ENCODE measurements around the gene COPS8.

The COPS8 gene

DNA sequence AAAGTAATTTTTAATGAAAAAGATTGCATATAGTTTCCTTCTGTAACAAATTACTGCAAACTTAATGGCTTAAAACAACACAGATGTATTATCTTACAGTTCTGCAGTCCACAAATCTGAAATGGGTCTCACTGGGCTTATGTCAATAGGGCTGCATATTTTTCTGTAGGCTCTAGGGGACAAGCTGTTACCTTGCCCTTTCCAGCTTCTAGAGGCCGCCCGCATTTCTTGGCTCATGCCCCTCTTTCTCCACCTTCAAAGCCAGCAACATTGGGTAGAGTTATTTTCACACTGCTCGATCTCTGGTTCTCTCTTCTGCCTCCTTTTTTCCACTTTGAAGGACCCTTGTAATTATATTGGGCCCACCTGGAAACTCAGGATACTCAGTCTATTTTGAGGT is 16.7 kb downstream of the COPS8 start:
- DNase-seq: no peak

DNA sequence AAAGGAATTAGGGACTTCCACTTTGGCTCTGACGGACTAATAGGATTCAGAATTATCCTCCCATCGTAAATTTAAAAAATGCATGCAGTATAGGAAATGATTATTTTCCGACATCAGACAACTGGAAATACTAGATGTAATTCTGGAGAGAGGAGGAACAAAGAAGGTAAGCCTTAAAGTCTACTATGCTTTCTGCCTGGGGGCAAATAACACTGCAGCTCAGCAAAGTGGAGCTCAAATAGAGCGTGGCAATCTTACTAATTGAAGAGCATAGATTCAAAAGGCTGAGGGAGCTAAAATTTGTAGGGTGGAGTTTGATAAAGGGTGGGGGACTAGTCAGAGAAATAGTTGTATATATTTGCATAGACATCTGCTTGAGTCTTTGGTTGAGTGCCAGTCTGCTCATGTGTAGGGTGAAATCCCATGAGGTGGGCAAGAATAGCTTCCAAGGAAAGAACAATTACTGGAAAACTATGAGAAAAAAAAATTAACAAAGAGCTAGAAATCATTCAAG is 23.8 kb downstream of the COPS8 start:
- no peak for DNase-seq

DNA sequence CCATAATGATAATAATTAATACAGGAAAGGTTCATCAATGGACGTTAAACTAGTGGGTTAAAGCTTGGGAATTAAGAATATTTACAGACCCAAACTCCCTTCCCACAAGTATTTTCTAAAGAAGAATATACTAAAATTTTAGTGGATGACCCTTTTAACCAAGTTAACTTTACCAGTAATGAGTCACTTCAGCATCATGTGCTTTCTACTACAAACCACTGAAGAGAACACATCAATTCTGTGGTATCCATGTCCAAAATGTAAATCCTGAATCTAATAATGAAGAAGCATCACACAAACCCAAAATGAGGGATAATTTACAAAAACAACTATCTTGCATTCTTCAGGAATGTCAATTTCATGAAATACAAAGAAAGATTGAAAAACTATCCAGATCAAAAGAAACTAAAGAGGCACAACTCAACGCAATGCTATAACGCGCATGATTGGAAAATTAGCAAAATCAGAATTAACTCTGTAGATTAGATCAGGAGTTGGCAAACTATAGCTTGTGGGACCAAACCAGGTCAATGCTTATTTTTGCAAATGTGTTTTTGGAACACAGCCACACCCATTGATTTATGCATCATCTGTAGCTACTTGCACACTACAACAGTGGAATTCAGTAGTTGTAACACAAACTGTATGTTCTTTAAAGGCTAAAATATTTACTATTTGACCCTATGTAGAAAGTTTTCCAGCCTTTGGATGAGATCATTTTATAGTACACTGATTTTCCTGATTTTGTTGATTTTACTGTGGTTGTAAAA is 27.5 kb downstream of the COPS8 start:
- DNase-seq: no peak

DNA sequence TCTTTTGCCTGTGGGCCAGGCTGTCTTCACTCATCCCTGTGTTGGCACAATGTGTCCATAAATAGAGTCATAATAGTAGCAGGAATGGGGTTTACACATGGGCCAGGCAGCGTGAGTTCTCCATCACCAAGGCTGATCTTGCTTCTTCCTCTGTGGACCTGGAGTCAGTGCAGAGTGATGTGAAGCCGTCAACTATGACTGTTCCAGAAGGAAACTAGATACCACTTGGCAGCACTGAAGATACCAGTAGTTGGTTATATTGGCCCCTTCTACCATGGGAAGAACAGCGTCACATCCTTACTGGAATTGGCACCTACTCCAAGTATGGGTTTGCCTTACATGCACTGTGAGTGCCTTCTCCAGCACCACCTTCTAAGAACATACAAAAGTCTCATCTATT is 30.2 kb downstream of the COPS8 start:
- DNase-seq: no peak

DNA sequence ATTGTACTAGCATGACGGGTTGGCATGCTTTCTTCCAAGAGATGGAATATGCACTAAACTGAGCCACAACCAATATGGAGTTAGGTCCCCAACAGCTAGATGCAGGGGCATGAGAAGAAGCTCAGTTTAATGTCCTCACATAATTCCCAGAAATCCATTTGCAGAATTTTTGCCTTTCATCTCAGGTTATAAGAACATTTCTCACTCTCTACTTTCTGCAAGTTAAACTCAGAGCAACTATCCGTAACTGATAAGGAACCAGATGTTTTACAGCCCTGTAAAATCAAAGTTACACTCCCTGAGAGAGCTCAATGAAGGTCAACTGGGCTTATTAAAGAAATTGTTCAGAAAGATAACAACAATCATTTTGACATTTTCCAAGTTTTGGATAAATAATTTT is 30.7 kb downstream of the COPS8 start:
- no peak for DNase-seq

DNA sequence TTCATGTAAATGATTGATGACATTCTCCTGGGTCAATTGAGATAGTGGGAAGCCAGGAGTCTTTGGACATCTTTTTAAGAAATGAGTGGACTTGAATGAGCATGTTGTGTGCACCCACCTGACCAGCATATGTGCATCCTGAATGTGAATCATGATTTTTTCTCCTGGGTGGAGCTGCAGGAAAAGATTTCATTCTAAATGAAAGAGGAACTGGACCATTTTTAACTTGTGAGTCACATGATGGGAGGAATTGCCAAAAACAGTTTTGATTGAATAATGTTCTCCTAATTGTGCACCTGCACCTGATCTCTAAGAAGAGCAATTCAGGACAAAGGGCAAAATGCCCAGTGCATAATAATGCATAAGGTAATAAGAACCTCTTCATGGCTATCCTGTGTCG is 32.3 kb downstream of the COPS8 start:
- DNase-seq: no peak

DNA sequence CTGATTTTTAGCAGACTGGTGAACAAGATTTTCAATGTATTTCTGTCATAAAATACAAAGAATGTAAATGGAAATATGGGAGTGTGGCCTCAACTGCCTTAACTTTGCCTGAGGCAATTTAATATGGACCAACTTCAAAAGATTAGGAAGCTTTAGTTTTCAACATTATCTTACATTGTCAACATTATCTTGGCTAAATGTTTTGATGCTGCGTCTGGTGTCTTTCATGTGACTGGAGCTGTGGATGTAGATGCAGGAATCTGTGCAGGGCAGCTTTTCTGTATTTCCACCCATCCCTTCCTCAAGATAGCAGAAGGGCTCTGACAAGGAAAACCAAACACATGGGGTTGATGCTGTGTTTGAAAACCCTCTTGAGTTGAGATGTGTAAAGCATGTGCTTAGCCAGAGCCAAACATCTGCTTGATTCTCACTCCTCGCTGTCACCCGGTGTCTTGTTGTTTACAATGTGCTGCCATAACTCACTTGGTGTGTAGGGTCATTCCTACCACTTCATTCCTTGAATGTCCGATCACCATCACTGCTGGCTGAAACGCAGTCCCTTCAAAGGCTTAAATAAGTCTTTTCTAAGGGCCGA is 33.0 kb downstream of the COPS8 start:
- DNase-seq: no peak

DNA sequence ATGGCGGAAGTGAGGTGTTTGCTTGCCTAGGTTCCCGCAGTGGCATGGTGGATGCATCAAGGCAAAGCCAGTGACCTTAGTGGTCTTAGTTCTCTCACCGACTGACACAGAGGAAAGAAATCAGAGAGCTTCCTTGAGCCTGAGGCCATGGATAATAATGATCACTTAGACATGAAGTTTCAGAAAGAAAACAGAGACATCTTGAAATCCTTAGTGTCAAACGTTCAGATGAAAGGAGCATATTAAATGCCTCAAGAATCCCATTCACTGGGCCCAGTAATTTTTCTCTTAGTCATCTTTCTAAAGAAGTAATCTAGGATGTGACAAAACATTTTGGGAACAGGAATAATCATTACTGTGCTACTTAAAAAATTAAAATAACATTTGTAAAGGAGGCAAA is 35.2 kb downstream of the COPS8 start:
- DNase-seq: no peak

DNA sequence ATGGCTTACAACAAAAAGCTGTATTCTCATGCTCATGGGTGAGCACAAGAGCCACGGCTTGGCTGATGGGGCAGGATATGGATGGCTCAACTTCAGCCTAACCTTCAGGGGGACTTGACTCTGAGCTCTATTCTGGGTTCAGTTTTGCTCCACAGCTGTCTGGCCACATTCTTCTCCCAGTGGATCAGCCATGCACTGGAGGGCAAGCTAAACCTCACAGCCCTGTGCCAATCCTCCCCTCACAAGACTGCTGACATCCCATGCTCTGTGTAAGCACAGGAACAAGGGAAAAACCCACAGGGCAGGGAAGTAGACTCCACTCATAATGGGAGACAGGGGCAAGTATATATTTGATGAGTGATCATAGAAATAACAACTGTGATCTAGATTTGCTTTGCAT is 35.6 kb downstream of the COPS8 start:
- no peak for DNase-seq

DNA sequence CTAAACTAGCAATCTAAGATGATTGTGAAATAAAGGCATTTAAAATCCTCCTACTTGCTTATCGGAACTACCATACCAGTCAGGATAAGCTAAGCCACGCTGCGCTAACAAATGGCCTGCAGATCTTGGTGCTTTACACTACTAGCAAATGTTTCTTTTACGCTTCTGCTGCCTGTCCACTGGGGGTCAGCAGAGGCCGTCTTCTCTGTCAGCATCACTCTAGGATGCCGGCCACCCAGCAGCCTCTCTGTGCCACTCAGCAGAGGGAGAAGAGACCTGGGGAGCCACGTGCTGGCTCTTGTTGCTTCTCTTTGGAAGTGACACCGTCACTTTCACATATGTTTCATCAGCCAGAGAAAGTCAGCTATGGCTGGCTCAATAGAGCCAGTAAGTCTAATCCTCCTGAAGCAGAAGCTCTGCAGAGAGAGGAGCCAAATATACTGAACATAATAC is 36.6 kb downstream of the COPS8 start:
- no peak for DNase-seq

DNA sequence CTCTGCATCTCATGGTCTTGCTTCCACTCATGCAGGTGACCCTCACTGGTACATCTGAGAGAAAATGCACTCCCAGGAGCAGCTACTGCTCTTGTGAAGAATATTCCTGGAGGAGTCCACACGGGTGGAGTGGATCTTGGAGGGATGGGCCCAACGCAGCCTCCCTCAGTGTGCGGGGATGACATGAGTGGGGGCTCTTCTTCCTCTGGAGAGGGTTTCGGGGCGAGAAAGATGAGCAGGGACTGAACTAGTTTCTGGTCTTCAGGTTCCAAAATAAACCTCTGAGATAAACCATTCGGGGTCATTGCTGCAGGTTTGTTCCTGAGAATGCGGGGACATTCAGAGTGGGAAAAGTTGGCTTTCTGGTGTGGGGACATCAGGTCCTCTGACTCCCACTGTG is 39.1 kb downstream of the COPS8 start:
- no peak for DNase-seq

DNA sequence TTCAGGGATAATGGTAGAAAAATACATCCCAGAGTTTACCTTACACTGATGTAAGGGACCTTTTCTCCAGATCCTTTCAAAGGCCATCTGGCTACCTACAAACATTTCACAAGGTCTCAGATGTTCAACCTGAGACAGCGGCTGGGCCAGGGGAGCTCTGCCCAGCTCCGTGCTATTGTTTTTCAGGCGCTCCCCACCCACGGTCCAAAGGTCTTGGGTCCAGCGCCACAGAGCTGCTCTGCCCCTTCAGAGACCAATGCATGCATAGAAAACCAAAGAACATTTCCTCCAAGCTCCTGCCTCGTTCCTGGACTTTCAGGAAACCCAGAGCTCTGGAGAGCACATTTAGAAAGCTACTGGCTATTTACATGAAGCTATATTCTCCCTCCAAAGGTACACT is 40.3 kb downstream of the COPS8 start:
- no peak for DNase-seq

DNA sequence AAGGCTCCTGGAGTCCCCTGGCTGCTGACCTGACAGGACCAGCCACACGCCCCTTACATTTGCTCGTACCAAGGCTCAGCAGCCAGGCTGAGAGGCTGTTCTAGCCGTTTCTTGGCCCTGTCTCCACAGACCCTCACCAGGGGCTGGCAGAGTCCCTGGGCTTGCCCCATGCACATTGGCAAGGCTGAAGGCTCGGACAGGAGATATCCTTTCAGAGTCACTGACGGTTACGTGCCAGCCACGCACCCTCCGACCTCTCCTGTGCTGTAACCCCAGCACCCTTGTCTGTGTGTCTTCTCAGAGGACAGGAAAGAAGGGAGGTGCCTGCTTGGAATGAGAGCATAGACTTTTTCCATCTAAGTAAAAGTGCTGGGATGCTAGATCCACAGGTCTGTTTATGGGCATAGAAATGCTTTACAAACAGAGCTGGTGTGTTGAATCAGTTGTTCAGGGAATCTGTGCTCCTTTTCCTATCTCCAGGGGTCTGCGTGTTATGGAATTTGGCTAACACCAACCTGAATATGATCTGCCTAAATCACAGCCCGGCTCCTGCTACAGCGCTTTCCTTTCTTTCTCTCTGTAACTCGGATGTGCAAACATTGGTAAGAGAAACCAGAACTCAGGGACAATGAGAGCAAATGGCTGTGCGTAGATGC is 41.0 kb downstream of the COPS8 start:
- DNase-seq: no peak

DNA sequence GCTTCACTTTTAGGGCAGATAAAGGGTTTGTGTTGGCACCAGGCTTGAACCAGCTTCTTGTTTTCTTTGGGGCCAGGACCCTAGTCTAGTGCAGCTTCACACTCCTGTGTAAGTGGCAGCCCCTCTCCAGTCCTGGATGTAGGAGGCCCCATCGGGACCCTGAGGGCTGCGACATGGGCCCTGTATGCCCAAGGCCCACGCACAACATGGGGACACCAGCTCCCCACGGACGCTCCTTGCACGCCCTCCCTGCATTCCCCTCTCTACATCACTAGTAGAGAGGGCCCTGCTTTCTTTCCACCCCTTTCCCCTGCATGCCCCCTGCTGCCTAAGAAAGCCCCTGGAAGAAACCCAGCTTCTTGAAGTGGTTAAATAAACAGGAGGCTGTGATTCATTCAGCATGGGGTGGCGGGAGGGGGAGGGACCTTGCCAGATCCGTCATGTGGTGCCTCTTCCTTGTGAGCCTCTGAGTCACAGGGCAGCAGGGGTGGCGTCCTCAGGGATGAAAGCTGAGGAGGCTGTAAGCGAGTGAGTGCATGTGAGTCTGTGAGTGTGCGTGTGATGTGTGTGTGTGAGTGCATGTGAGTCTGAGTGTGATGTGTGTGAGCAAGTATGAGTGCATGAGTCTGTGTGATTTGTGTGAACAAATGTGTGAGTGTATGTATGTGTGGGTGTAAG is 42.5 kb downstream of the COPS8 start:
- DNase-seq: no peak

DNA sequence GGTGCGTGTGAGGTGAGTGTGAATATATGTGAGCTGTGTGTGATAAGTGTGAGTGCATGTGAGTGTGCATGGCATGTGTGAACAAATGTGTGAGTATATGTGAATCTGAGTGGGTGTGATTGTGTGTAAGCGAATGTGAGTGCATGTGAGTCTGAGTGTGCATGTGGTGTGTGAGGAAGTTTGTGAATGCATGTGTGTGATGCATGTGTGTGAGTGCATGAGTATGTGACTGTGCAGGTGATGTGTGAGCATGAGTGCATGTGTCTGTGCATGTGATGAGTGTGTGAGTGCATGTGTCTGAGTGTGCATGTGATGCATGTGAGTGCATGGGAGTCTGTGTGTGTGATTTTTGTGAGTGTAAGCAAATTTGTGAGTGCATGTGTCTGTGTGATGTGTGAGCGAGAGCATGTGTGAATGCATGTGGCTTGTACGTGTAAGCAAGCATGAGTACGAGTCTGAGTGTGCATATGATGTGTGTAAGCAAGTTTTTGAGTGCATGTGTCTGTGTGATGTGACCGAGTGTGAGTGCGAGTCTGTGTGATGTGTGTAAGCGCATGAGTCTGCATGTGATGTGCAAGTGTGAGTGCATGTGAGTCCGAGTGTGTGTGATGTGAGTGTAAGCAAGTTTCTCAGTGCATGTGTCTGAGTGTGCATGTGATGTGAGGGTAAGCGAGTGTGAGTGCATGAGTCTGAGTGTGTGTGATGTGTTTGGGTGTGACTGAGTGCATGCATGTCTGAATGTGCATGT is 43.3 kb downstream of the COPS8 start:
- DNase-seq: no peak

DNA sequence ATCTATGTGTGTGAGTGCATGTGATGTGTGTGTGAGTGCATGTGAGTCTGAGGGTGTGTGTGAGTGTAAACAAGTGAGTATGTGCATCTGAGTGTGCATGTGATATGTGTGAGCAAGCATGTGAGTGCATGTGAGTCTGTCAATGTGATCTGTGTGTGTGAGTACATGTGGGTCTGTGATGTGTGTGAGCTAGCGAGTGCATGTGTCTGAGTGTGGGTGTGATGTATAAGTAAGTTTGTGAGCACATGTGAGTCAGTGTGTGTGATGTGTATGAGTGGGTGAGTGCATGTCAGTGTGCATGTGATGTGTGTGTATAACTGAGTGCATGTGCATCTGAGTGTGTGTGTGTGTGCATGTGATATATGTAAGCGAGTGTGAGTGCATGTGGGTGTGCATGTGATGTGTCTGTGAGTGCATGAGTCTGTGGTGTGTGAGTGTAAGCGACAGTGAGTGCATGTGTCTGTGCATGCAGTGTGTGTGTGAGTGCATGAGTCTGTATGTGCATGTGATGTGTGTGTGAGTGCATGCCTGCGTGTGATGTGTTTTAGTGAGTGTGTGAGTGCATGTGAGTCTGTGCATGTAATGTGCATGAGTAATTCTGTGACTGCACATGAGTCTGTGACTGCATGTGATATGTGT is 44.1 kb downstream of the COPS8 start:
- DNase-seq: no peak

DNA sequence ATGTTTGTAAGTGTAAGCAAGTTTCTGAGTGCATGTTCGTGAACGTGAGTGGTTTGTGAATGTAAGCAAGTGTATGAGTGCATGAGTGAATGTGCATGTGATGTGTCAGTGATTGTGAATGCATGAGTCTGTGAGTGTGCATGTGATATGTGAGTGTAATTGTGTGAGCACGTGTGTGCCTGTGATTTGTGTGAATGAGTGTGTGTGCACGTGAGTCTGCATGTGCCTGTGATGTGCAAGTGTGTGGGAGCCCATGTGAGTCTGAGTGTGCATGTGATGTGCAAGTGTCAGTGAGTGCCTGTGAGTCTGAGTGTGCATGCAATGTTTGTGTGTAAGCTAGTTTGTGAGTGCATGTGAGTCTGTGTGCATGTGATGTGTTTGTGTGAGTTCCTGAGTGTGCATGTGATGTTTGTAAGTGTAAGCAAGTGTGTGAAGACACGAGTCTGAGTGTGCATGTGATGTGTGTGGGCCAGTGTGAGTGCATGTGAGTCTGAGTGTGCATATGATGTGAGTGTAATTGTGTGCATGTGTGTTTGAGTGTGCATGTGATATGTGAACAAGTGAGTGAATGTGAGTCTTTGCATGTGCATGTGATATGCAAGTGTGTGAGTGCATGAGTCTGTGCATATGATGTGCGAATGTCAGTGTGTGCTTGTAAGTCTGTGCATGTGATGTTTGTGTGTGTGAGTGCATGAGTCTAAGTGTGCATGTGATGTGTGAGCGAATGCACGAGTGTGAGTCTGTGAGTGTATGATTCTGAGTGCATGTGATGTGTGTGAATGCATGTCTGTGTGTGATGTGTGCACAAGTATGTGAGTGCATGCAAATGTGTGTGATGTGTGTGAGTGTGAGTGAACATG is 45.1 kb downstream of the COPS8 start:
- DNase-seq: no peak

DNA sequence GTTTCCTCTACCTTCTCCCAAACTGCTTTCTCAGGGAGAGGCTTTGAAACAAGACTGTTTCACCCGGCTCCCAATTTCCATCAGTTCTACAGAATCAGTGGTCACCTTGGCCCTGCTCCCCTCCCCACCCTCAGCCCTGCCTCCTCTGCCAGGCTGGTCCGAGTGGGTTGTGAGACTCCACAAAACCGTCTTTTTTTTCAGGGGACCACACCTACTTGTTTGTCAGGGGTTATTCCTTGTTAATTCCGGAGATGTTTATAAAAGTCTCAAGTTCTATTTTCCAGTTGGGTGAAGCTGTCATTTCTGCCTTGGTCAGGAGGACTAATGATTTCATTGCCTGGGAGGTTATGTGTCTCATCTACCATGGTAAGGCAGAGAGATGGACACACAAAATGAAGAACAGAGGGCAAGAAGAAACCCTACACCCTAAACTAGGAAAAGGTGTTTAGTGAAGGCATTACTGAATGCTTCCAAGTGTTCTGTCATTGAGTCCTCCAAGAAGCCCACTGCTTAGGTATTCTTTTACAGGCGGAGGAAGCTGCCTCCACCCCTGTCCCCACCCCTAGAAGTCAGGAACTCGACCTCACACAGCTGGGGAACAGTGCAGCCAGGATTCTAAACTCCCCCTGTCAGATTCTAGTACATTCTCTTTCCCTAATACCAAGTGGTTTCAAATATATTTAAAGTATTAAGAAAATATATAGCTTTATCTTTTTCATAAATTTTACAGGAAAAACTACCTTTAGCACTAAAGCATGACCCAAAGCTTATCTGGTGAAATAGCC is 46.3 kb downstream of the COPS8 start:
- no peak for DNase-seq

DNA sequence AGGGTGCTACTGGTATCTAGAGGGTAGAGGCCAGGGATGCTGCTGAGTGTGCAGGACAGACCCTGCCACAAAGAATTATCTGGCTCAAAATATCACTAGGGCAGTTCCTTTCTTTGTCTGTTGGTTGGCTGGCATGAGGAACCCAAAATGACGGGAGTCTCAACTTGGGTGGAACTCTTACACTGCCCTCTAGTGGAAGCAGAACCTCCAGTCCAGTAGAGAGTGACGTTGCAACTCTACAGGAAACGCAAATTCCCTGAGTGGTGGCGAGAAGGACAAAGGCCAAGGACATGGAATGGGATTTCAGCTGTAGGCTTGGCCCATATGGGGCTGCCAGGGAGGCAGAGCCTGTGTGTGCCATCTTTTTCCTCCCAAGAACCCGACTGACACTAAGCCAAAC is 47.1 kb downstream of the COPS8 start:
- no peak for DNase-seq

Data from NCI-H774 (cell line).